ENCODE measurements around the gene HTRA3.

Gene HTRA3

DNA sequence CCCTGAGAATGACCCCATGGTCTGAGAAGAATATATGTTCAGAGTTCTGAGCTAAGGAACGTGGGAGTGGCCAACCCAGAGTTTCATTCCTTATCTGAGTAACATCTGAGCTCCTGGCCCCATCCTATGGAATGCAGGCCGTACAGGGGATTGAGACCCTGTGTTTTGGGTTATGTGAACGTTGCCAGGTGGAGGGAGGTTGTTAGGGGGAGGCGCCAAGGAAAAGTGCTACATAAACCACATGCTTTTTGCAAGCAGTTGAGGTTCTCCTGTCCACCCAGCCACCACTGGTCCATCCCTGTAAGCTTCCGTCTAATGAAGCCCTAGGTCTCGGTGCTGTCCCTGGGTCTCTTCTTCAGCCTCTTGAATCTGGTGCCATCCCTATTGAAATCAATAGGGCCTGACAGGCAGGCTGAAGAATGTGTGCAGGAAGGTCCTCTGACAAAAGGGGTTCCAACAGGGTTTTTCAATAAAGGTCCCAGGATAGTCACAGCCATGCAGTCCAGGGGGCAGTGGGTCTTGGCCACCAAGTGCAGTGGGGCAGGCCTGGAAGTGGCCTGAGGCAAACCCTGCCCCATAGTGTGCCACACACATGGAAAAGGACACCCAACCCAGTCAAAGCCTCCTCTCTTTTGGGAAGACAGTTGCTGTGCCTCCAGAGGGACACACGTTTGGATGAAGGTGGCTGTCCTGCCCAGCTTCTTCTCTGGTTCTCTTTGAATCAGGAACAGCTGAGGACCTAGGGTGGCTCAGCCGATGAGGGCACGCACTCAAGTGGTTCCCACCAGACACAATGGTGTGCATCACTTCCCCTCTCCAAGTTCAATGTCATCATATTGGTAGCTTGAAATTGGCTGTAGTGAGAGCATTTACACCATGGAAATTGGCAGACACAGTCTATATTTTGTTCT lies 53.5 kb downstream of the HTRA3 start:
- Histone ChIP-seq H3K4me3 (ENCODE audit: low read depth, low read length) (no peak overlapping the region), H3K9me3 (ENCODE audit: severe bottlenecking) (peaks cover 13% of the 10 kb centered on the region), H3K27me3 (ENCODE audit: insufficient read depth, low read depth, severe bottlenecking) (no peaks in the 10 kb centered on the region), H3K27ac (no peak overlapping the region), H3K36me3 (no peaks in the 10 kb centered on the region)
- DNase-seq, result peak; percentile 3
- TF ChIP-seq, protein P1, sequence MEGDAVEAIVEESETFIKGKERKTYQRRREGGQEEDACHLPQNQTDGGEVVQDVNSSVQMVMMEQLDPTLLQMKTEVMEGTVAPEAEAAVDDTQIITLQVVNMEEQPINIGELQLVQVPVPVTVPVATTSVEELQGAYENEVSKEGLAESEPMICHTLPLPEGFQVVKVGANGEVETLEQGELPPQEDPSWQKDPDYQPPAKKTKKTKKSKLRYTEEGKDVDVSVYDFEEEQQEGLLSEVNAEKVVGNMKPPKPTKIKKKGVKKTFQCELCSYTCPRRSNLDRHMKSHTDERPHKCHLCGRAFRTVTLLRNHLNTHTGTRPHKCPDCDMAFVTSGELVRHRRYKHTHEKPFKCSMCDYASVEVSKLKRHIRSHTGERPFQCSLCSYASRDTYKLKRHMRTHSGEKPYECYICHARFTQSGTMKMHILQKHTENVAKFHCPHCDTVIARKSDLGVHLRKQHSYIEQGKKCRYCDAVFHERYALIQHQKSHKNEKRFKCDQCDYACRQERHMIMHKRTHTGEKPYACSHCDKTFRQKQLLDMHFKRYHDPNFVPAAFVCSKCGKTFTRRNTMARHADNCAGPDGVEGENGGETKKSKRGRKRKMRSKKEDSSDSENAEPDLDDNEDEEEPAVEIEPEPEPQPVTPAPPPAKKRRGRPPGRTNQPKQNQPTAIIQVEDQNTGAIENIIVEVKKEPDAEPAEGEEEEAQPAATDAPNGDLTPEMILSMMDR (IDR thresholded peaks at IDR 0.05; ENCODE audit: low read depth, low read length), result no peak

DNA sequence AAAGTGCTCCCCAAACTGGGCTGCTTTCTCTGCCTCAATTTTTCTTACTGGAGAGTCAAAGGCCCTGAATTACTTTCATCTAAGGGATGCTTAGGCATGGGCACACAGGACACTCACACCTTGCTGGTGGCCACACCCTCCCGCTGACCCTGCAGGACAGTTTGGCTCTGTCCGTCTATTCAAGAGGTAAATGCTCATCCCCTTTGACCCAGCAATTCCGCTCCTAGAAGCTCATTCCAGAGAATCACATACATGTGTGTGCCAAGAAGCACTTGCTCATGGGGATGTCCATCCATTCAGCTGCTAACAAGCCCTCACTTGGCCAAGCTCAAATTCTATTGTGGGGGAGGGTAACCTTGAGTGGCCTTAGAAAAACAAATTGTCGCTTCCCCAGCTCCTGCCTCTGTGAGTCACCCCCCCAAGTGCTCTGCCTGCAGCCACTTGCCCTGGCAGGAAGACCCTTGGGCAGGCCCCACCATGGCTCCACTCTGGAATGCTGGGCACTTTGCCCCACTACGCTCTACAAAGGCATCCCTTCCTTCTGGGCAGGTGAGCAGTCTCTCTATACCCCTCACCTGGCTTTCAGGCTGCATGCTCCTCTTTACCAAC lies 54.5 kb downstream of the HTRA3 start:
- peak; percentile 0 for DNase-seq
- TF ChIP-seq, protein P1 (IDR thresholded peaks at IDR 0.05; ENCODE audit: low read depth, low read length), result no peak
- no peaks in the 10 kb centered on the region for H3K36me3 ChIP-seq
- H3K9me3 ChIP-seq (ENCODE audit: severe bottlenecking), result peaks cover 13% of the 10 kb centered on the region
- no peak overlapping the region for H3K27ac ChIP-seq
- no peaks in the 10 kb centered on the region for H3K27me3 ChIP-seq (ENCODE audit: insufficient read depth, low read depth, severe bottlenecking)
- no peak overlapping the region for H3K4me3 ChIP-seq (ENCODE audit: low read depth, low read length)

DNA sequence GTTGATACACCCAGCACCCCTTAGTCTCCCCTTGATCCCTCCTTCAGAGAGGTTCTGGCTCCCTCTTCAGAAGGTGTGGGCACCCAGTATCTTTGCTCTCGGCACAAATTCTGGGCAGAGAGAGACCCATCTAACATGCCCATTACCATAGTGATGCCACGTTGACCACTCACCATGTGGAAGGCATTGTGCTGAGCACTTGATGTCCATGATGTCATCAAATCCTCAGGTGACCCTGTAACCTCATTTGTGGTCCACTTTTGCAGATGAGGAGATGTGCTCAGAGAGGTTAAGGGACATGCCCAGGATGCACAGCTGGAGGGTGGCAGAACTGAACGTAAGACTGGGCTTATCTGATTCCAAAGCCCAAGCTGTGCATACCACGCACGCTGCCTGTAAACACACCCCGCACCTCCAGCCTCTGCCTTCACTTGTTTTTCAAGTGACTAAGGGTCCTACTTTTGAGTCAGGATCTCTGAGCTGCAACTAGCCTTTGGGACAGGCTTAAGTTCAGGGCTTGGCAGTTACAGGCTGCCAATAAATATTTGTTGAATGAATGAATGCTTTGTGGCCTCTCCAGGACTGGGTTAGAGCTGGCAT lies 55.2 kb downstream of the HTRA3 start:
- peak; percentile 3 for DNase-seq
- TF ChIP-seq, protein P1 (IDR thresholded peaks at IDR 0.05; ENCODE audit: low read depth, low read length), result no peak
- H3K27ac ChIP-seq, result no peak overlapping the region

DNA sequence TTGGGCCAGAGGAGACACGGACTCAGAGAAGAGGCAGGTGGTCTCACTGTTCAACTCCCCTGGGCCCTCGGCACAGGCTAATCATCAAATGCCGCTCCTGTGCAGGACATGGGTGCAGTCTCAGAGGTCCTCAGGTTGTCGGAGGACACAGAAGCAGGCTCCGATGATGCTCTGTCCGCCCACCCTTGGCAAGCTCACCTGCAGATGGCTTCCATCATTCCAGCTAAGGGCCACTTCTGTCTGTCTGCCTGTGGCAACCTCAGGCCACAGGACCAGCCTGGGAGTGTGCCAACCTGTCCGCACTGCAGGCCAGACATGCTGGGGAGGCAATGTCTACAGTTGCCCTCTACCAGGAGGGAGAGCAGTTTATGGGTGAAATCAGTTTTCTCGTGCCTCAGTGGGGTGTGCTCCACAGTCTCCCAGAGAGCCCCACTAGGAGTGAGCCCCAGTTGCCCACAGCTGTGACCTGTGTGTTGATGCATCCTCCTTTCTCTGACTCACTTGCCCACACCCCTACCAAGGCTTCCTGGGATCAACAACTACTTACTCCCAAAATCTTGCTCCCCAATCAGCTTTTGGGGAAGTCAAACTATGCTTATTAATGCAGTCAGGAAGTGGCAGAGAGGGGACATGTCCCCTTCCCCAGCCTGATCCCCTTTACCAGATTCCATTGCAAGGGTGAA lies 55.9 kb downstream of the HTRA3 start:
- DNase-seq, result peak; percentile 2
- TF ChIP-seq, protein P1 (IDR thresholded peaks at IDR 0.05; ENCODE audit: low read depth, low read length), result no peak
- no peak overlapping the region for H3K4me3 ChIP-seq (ENCODE audit: low read depth, low read length)
- peaks cover 13% of the 10 kb centered on the region for H3K9me3 ChIP-seq (ENCODE audit: severe bottlenecking)
- H3K36me3 ChIP-seq, result no peaks in the 10 kb centered on the region
- no peaks in the 10 kb centered on the region for H3K27me3 ChIP-seq (ENCODE audit: insufficient read depth, low read depth, severe bottlenecking)
- H3K27ac ChIP-seq, result no peak overlapping the region

More for the DNA sequence above, 55.2 kb downstream of the HTRA3 start:
- Histone ChIP-seq H3K36me3 (no peaks in the 10 kb centered on the region), H3K4me3 (ENCODE audit: low read depth, low read length) (no peak overlapping the region), H3K9me3 (ENCODE audit: severe bottlenecking) (peaks cover 13% of the 10 kb centered on the region), H3K27me3 (ENCODE audit: insufficient read depth, low read depth, severe bottlenecking) (no peaks in the 10 kb centered on the region)

DNA sequence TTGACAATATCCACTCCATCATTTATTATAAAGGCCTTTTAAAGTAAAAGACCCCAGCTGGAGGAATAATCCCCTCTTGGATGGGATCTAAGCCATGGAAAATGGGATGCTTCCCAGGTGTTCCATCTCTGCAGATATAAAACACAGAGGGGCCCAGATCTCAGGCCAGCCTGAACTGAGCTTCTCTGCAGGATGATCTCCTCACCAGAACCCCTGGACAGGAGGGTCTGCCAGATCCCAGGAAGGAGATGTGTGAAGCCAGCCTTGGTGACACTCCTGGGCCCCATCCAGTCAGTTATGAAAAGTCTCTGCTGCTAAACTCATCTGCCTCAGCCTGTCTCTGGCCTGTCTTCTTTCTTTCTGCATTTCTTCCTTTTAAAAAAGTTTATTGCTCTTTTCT lies 56.7 kb downstream of the HTRA3 start:
- Histone ChIP-seq H3K36me3 (no peaks in the 10 kb centered on the region), H3K4me3 (ENCODE audit: low read depth, low read length) (no peak overlapping the region), H3K27ac (no peak overlapping the region), H3K9me3 (ENCODE audit: severe bottlenecking) (peaks cover 13% of the 10 kb centered on the region), H3K27me3 (ENCODE audit: insufficient read depth, low read depth, severe bottlenecking) (no peaks in the 10 kb centered on the region)
- peak; percentile 0 for DNase-seq
- TF ChIP-seq, protein P1 (IDR thresholded peaks at IDR 0.05; ENCODE audit: low read depth, low read length), result no peak
